Activated CD8-positive, alpha-beta memory T cell treated with anti-CD3 and anti-CD28 coated beads, Interleukin-2, amount 50 U/mL, for 4 hours (primary cell): Measurements from ENCODE around the gene ZFYVE19.

Experiments
- DNase-seq: peaks from one replicate; pipeline ENCODE4 v3.0.0-alpha.2; 2020

ZFYVE19 gene

GRCh38 chr15:40776537-40777141 is 30.2 kb upstream of the ZFYVE19 start:
- peak; percentile 51 for DNase-seq

DNA sequence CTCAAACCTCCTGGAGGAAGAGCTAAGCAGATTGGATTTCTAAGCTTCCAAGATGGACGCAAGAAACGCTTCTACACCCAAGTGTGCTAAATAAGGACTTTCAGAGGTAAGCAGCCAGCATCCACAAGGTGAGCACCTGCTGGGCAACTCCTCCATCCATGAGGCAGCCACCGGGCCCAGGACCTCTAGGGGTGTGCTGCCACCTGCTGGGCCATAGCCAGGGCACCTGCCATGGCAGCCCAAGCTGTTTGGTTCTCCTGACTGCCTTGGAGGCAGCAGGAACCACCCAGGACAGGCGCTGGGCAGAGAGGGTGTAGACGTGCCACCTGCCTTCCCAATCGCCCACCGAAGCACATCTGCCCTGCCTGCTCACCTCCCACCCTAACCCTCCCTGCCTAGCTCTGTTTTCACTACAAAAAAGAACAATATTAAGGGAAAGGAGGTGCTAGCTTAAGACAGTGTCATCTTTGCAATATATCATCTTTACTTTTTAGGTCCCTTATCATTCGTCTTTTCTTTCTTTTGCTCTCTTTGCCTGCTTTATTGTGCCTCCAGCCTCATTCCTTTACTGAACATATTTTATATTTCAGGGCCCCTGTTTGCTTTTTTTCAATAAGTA is 24.2 kb upstream of the ZFYVE19 start:
- DNase-seq, result peak; percentile 80

DNA sequence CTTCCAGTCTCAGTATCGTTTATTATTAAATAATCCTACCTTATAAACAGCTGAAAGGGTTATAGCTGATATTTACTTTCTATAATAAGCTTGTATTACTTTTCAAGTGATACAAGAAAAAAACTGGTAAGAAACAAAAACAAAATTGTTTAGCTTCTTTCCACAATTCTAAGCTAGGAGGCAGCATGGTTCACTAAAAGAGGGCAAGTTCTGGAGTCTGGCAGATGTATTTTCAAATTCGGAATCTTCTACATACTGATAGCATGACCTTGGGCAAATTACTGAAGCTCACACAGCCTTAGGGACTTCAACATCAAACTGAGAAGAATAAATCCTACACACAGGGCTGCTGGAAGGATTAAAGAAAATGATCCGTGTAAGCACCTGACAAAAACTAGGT is 21.7 kb upstream of the ZFYVE19 start:
- no peak for DNase-seq

DNA sequence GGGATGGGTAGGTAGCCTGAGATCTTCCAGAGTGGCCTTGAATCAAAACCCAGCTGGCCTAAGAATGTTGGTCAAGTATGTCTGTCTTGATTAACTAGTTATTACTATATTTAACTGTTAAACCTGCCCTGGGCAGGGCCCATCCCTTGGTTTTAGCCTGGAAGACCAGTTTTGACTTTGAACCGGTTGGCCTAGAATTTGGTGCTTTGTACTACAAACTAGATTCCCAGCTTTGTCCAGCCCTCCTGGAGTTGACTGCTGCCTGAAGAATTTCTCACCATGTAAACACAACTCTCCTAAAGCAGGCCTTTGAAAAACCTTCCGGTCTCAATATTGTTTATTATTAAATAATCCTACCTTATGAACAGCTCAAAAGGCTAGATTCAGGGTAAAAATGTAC is 21.1 kb upstream of the ZFYVE19 start:
- no peak for DNase-seq

GRCh38 chr15:40787344-40787841 is 19.5 kb upstream of the ZFYVE19 start:
- DNase-seq, result peak; percentile 69

GRCh38 chr15:40787991-40788390 is 18.9 kb upstream of the ZFYVE19 start:
- DNase-seq, result no peak

- DNase-seq, result no peak
Observed at GRCh38 chr15:40789119-40789518, 17.8 kb upstream of the ZFYVE19 start.

- DNase-seq, result no peak
Observed at GRCh38 chr15:40789999-40790398, 16.9 kb upstream of the ZFYVE19 start.

DNA sequence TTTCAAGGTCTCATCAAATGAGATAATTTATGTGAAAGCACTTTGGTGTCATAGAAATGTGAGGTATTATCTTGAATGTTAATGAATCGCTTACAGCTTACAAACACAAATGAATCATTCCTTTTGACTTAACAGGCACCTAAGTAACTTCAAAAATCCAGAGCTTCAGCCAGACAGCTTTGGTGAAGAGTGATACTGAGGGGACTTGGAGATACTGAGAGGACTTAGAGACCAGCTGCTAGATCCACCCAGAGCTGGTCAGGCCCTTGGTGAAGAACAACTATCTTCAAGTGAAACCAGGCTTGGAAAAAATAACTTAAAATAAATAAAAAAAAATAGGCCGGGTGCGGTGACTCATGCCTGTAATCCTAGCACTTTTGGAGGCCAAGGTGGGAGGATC is 16.2 kb upstream of the ZFYVE19 start:
- DNase-seq, result no peak

DNA sequence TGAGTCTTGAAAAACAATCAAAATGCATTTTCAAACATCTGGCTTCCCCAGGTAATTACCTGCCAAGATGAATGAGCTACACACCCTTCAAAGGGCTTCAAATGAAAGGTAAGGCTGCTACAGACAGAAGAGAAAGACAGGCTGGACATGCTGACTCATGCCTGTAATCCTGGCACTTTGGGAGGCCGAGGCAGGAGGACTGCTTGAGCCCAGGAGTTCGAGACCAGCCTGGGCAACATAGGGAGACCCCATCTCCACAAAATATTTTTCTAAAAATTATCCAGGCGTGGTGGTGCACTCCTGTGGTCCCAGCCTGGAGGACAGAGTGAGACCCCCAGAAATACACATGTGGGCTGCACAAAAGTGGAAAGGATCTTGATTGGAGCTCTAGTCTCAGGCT is 14.5 kb upstream of the ZFYVE19 start:
- no peak for DNase-seq

GRCh38 chr15:40793216-40793989 is 13.5 kb upstream of the ZFYVE19 start:
- DNase-seq, result no peak

DNA sequence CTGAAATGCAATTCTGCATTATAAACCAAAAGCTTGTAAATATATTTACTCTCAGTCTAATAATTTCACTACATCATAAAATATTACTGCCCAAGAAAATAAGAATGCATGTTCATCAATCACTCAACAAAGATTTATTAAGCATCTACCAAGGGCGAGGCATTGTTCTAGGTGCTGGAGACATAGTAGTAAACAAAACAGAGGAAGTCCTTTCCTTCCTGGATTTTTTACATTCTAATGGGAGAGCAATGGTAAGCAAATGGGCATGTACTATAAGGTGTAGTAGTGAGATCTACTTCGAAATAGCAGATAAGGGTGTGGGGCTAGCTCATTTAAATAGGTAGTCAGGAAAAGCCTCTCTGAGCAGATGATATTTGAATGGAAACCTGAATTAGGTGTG is 10.8 kb upstream of the ZFYVE19 start:
- no peak for DNase-seq

- no peak for DNase-seq
Observed at GRCh38 chr15:40796512-40796911, 10.4 kb upstream of the ZFYVE19 start.

DNA sequence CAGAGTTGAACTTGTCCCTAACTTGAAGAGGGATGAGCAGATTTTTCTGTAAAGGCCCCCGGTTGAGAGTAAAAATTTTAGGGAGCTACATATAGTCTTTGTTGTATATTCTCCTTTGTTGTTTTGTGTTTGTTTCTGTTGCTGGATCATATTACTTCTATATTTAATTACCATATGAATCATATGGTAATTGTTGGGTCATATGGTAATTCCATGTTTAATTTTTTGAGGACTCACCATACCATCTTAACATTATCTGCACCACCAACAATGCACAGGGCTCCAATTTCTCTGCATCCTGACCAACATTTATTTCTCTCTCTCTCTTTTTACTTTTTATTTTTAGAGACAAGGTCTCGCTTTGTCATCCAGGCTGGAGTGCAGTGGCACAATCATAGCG is 7.4 kb upstream of the ZFYVE19 start:
- no peak for DNase-seq

DNA sequence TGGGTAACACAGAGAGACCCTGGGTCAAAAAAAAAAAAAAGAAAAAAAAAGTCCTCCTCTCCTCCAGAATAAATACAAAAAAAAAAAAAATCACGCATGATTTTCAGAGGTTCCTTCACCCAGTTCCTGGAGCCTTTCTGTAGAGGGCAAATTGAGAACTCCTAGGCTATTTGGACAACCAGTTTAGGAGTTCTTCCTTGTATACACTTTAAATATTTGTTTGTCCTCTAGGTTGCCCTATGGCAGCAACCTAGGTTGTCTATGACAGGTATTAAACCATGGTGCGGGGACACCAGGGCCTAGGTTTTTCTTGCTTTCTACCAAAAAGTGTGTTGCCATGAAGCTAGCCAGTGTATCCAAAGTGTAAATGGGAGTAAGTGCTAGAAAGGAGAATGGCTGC is 3.8 kb upstream of the ZFYVE19 start:
- no peak for DNase-seq

- DNase-seq, result no peak
Observed at GRCh38 chr15:40803688-40804087, 3.2 kb upstream of the ZFYVE19 start.

DNA sequence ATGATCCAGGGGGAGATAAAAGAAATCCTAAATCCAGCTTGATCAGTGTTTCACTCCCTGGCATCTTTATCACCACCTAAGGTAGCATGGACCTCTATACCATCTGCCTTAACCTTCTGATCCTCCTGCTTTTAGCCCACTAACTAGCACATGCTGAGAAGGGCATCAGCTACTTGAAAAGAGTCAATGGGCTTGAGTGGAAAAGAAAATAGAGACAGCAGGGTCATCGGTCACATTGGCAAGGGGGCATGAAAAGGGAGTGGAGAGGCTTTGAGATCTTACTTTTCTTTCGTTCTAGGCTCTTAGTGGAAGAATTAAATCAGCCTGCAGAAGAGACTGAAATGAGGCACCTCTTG is 239 bp upstream of the ZFYVE19 start:
- no peak for DNase-seq

GRCh38 chr15:40807888-40808461 is 1.1 kb downstream of the ZFYVE19 start:
- no peak for DNase-seq

GRCh38 chr15:40808861-40809450 is 2.1 kb downstream of the ZFYVE19 start:
- DNase-seq, result no peak

DNA sequence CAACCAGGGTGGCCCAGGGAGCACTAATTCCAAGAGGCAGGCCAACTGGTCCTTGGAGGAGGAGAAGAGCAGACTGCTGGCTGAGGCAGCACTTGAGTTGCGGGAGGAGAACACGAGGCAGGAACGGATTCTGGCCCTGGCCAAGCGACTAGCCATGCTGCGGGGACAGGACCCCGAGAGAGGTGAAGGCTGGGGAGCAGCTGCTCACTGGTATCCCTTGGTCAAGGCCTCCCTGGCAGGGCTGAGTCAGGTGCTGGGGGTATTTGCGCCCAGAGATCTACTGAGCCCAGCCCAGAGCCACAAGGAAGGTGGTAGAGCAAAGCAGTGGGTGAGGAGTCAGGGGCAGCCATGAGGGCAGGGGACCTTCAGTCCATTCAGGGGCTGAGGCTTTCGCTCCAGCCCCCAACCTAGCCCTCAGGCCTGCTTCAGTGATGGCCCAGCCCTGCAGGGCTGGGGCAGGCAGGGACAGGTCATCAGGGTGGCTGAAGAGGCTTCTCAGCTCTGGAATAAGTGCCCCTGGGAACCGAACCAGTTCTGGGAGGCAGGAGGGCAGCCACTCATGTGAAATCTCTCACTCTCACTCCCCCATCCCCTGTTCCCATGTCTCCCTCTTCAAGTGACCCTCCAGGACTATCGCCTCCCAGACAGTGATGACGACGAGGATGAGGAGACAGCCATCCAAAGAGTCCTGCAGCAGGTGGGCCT is 6.0 kb downstream of the ZFYVE19 start:
- DNase-seq, result no peak

DNA sequence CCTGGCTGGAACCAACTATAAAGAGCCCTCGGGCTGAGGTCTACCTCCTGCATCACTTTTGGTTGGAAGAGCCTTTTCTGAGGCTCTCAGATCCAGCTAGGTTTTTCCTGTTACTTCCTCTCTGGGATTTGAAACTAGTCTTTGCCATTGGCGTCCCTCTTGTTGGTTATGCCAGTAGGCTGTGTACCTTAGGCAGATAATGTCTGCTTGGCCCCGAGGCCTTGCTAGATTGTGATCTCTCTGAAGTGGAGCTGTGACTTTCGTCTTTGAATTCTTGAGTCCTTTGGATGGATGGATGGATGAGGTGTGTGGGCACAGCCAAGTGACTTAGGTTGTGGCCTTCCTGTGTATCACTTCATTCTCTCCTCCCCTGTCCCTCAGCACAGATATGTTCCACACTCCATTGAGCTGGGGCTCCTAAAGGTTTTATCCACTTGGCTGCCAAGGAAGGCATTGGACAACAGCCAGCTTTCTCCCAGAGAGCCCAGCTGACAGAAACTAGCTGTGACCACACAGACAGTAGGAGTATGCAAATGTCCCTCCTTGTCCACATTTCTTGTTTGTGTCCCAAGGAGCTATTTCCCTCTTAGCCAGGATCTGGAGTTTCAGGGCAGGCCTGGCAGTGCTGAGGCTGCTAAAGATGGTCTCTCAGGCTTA is 8.3 kb downstream of the ZFYVE19 start:
- DNase-seq, result no peak

DNA sequence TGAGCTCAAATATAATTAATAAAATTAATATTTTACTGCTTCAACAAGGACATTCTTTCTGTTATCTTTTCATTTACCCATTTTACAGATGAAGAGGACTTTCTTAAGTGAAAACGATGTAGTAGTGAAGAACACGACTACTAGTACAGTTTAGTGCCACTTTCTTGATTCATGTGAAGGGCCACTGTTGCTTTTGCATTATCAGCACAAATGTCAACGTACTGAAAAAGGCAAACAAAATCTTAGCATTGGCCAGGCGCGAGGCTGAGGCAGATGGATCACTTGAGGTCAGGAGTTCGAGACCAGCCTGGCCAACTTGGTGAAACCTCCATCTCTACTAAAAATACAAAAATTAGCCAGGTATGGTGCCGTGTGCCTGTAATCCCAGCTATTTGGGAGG is 12.2 kb downstream of the ZFYVE19 start:
- no peak for DNase-seq
